SK-N-SH (cell line): ENCODE results near the gene VPS11. TPM values are rescaled to one million over a fixed set of nuclear protein-coding genes. Genes with fewer than 3 reads are reported as not detected.

ENCODE experiments used
- CTCF ChIA-PET: fragments of 300-600, 350-600 bp; formaldehyde crosslinking; extraction: SDS; loops from one replicate; lab custom pipeline; 2021; lab: Yijun Ruan, JAX
- POLR2A ChIA-PET: fragments of 350-600 bp; sonication (Branson Sonifier 250); formaldehyde crosslinking; extraction: SDS; loops from one replicate; lab custom pipeline; 2020; ENCODE audit warnings: antibody characterized with exemption, inconsistent platforms; lab: Yijun Ruan, JAX
- DNase-seq: peaks from one replicate; pipeline ENCODE4 v3.0.0; 2012
- H2AFZ ChIP-seq: fragments of 200-600 bp; sonication (generic); 2 replicates; pipeline ENCODE4 v1.8.1; 2016; ENCODE audit warnings: antibody characterized with exemption, mild to moderate bottlenecking, low read depth
- H3F3A ChIP-seq: fragments of 200-600 bp; sonication (generic); replicated peaks from 2 replicates; pipeline ENCODE3; 2016; ENCODE audit warnings: antibody characterized with exemption, mild to moderate bottlenecking; ENCODE audit not compliant: insufficient read depth
- H3K27ac ChIP-seq, 2 experiments: fragments of 200-500 bp in 1 of 2; fragments of 200-600 bp in 1 of 2; sonication (Bioruptor generic) in 1 of 2; sonication (generic), shearing (Covaris generic) in 1 of 2; 2 replicates each; pipeline versions ENCODE4 v1.5.1 to v1.6.1; 2014 to 2016; ENCODE audit warnings: low read depth in 2 of 2, inconsistent platforms in 1 of 2, low read length in 1 of 2, mild to moderate bottlenecking in 1 of 2, mixed read lengths in 1 of 2
- H3K27me3 ChIP-seq: fragments of 200-600 bp; sonication (generic), shearing (Covaris generic); 2 replicates; pipeline ENCODE4 v1.6.1; 2016; ENCODE audit warnings: mixed run types; ENCODE audit not compliant: insufficient read depth
- H3K36me3 ChIP-seq, 2 experiments: fragments of 200-500 bp in 1 of 2; fragments of 200-600 bp in 1 of 2; sonication (Bioruptor generic) in 1 of 2; sonication (generic) in 1 of 2; replicated peaks in 1 of 2; 2 replicates each; pipeline versions ENCODE3 to v1.5.1; 2014 to 2016; ENCODE audit warnings: low read length in 1 of 2, mild to moderate bottlenecking in 1 of 2; ENCODE audit not compliant: insufficient read depth in 2 of 2, control insufficient read depth in 1 of 2
- H3K4me1 ChIP-seq, 2 experiments: fragments of 200-500 bp in 1 of 2; fragments of 200-600 bp in 1 of 2; sonication (Bioruptor generic) in 1 of 2; sonication (generic), shearing (Covaris generic) in 1 of 2; 2 replicates each; pipeline versions ENCODE4 v1.5.1 to v1.6.1; 2014 to 2016; ENCODE audit warnings: low read depth in 1 of 2, low read length in 1 of 2, mixed run types in 1 of 2; ENCODE audit not compliant: insufficient read depth in 2 of 2, control insufficient read depth in 1 of 2
- H3K4me2 ChIP-seq: fragments of 200-600 bp; sonication (generic), shearing (Covaris generic); 2 replicates; pipeline ENCODE4 v1.6.1; 2017; ENCODE audit warnings: mixed run types
- H3K4me3 ChIP-seq, 2 experiments: fragments of 200-500 bp in 1 of 2; fragments of 200-600 bp in 1 of 2; sonication (Bioruptor generic) in 1 of 2; sonication (generic), shearing (Covaris generic) in 1 of 2; 2 replicates each; pipeline versions ENCODE4 v1.5.1 to v1.8.1; 2014 to 2016; ENCODE audit warnings: low read depth in 2 of 2, inconsistent platforms in 1 of 2, low read length in 1 of 2, mild to moderate bottlenecking in 1 of 2, mixed read lengths in 1 of 2, moderate library complexity in 1 of 2
- H3K79me2 ChIP-seq: fragments of 200-600 bp; sonication (generic); 2 replicates; pipeline ENCODE4 v1.8.1; 2017; ENCODE audit warnings: mild to moderate bottlenecking; ENCODE audit not compliant: insufficient read depth
- H3K9ac ChIP-seq: fragments of 200-600 bp; sonication (generic); 2 replicates; pipeline ENCODE4 v1.6.1; 2017; ENCODE audit warnings: mixed run types
- H3K9me2 ChIP-seq: fragments of 200-600 bp; sonication (generic); 2 replicates; pipeline ENCODE4 v1.6.1; 2017; ENCODE audit warnings: mixed run types
- H3K9me3 ChIP-seq: fragments of 200-600 bp; sonication (generic); 2 replicates; pipeline ENCODE4 v1.6.1; 2017; ENCODE audit warnings: mixed run types, mild to moderate bottlenecking, moderate library complexity
- H4K20me1 ChIP-seq: fragments of 200-600 bp; sonication (generic); 2 replicates; pipeline ENCODE4 v1.6.1; 2017; ENCODE audit warnings: mild to moderate bottlenecking, mixed run types; ENCODE audit not compliant: insufficient read depth
- CHD2 ChIP-seq: fragments of 150-350 bp; IDR thresholded peaks from 2 replicates; pipeline ENCODE4 v1.6.1; 2018; ENCODE audit warnings: low read length; ENCODE audit not compliant: partially characterized antibody
- EP300 ChIP-seq, 2 experiments: IDR thresholded peaks; 2 replicates each; pipeline versions ENCODE4 v1.4.0 to v1.6.1; 2012; ENCODE audit warnings: borderline replicate concordance in 1 of 2, low read depth in 1 of 2, low read length in 1 of 2
- GATA2 ChIP-seq: sonication (generic); formaldehyde crosslinking; IDR thresholded peaks from 2 replicates; pipeline ENCODE4 v1.5.0; 2020; ENCODE audit warnings: mild to moderate bottlenecking, missing genetic modification reagents
- IRF3 ChIP-seq: fragments of 150-350 bp; IDR thresholded peaks from 2 replicates; pipeline ENCODE4 v1.6.1; 2016; ENCODE audit warnings: mild to moderate bottlenecking, low read depth, low read length
- MXI1 ChIP-seq: IDR thresholded peaks from 2 replicates; pipeline ENCODE4 v1.6.1; 2012; ENCODE audit warnings: mild to moderate bottlenecking, low read depth, low read length, improper control_type of control experiment
- NRF1 ChIP-seq: IDR thresholded peaks from 2 replicates; pipeline ENCODE4 v1.6.1; 2012; ENCODE audit warnings: low read depth, mild to moderate bottlenecking, low read length
- PBX3 ChIP-seq: IDR thresholded peaks from 2 replicates; pipeline ENCODE4; 2012
- SMC3 ChIP-seq: IDR thresholded peaks from 2 replicates; pipeline ENCODE4 v1.6.1; 2012; ENCODE audit warnings: low read depth, low read length, improper control_type of control experiment
- USF2 ChIP-seq: fragments of 150-350 bp; IDR thresholded peaks from 2 replicates; pipeline ENCODE4 v1.6.1; 2017; ENCODE audit warnings: antibody characterized with exemption, low read length, low read depth, borderline replicate concordance
- WGBS: methylation state at CpG from one replicate; pipeline ENCODE4 v1.1.6; 2017; ENCODE audit warnings: low lambda C conversion rate; 5-methylcytosine and 5-hydroxymethylcytosine counted together
- polyA plus RNA-seq, 3 experiments: library from polyadenylated mRNA; depleted of rRNA; stranded (reverse); fragments of >200 nt; gene quantifications; 2 replicates each; pipeline ENCODE4 v1.2.3, GENCODE V29; 2012
- TF ChIP-seq, protein P1 (sequence below): fragments of 200-600 bp; sonication (generic); IDR thresholded peaks from 2 replicates; pipeline ENCODE4 v1.6.1; 2017; ENCODE audit warnings: antibody characterized with exemption, mild to moderate bottlenecking, moderate library complexity
- TF ChIP-seq, protein P2 (sequence below): IDR thresholded peaks from 2 replicates; pipeline ENCODE4 v1.4.0; 2012; ENCODE audit warnings: low read depth, borderline replicate concordance

Gene VPS11
- polyA plus RNA-seq, 1 of the 3 experiments (the other 2 are of a cell fraction) = 14.8 TPM

DNA sequence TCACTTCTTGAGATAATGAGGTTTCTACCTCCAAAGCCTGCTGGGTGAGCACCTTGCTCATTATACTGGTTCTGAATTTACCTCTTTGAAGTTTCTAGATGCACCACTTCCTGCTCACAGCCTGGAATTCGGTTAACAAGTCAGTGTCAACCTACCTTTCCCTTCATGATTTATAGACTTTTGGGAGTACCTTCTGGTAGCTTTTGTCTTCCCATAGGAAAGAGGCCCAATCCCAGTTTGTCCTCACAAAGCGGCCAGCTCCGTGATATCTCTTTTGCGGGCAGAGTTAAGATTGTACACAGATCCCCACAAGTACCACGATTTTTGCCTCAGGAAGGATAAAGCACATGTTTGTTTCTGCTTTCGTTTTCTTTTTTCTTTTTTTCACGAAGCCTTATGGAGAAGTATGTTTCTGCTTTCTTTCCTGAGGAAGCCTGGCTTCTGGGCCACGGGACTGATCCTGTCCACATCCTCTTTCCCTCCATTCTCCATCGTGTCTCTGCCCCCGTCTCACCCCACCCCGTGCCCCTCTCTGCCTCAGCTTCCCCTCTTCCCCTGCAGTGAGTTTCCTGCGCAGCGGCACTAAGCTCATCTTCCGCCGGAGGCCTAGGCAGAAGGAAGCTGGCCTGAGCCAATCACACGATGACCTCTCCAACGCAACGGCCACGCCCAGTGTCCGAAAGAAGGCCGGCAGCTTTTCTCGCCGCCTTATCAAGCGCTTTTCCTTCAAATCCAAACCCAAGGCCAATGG lies 48.0 kb downstream of the VPS11 start:
- no peak overlapping the region for H3K4me2 ChIP-seq
- no peak for DNase-seq
- no peak overlapping the region for H3K4me3 ChIP-seq
- H3K9ac ChIP-seq = no peak overlapping the region
- no peak overlapping the region for H3K27ac ChIP-seq
- no peaks in the 10 kb centered on the region for H4K20me1 ChIP-seq
- TF ChIP-seq, protein P1, sequence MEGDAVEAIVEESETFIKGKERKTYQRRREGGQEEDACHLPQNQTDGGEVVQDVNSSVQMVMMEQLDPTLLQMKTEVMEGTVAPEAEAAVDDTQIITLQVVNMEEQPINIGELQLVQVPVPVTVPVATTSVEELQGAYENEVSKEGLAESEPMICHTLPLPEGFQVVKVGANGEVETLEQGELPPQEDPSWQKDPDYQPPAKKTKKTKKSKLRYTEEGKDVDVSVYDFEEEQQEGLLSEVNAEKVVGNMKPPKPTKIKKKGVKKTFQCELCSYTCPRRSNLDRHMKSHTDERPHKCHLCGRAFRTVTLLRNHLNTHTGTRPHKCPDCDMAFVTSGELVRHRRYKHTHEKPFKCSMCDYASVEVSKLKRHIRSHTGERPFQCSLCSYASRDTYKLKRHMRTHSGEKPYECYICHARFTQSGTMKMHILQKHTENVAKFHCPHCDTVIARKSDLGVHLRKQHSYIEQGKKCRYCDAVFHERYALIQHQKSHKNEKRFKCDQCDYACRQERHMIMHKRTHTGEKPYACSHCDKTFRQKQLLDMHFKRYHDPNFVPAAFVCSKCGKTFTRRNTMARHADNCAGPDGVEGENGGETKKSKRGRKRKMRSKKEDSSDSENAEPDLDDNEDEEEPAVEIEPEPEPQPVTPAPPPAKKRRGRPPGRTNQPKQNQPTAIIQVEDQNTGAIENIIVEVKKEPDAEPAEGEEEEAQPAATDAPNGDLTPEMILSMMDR = no peak
- no peak for TF ChIP-seq USF2
- no peaks in the 10 kb centered on the region for H3K27me3 ChIP-seq
- H3K9me3 ChIP-seq = no peaks in the 10 kb centered on the region
- peaks cover 5 to 6% of the 10 kb centered on the region in 2 experiments; a peak in 3 of 4 replicates for H3K4me1 ChIP-seq
- no peak overlapping the region for H2AFZ ChIP-seq
- ChIA-PET POLR2A (no interaction called here), CTCF (interaction anchor here (1.3 to 2.0 kb wide), 2 partner anchors 13 to 16 kb away, joined by 3 to 6 read pairs; partner anchors contain the start of gene DPAGT1)
- 90% methylated on average over 24 of the region's 24 CpGs for WGBS
- H3K9me2 ChIP-seq = no peaks in the 10 kb centered on the region
- H3K79me2 ChIP-seq = no peaks in the 10 kb centered on the region
- peaks cover 12% of the 10 kb centered on the region for H3F3A ChIP-seq
- H3K36me3 ChIP-seq = peaks cover 0 to 48% of the 10 kb centered on the region in 2 experiments

- 80% methylated on average over 4 of the region's 10 CpGs for WGBS
- no peak overlapping the region for H2AFZ ChIP-seq
- H3K4me2 ChIP-seq = no peak overlapping the region
Observed at GRCh38 chr11:119116235-119116594, 48.6 kb downstream of the VPS11 start.

More at GRCh38 chr11:119116235-119116594, 48.6 kb downstream of the VPS11 start:
- ChIA-PET CTCF (interaction anchor here (2.0 kb wide), 1 partner anchor 14 kb away, joined by 6 read pairs; the partner anchor contains the start of gene DPAGT1), POLR2A (no interaction called here)
- DNase-seq = no peak
- no peak overlapping the region for H3K9ac ChIP-seq
- no peaks in the 10 kb centered on the region for H3K79me2 ChIP-seq
- peaks cover 12% of the 10 kb centered on the region for H3F3A ChIP-seq
- H3K27me3 ChIP-seq = no peaks in the 10 kb centered on the region
- H4K20me1 ChIP-seq = no peaks in the 10 kb centered on the region
- H3K4me3 ChIP-seq = no peak overlapping the region
- TF ChIP-seq, protein P1 = no peak
- TF ChIP-seq SMC3 (no peak), USF2 (no peak), EP300 (IDR thresholded peaks at IDR 0.05; ENCODE audit: borderline replicate concordance in 1 of 2, low read depth in 1 of 2, low read length in 1 of 2) (no peak), NRF1 (no peak), IRF3 (no peak), GATA2 (no peak), CHD2 (no peak), MXI1 (no peak), PBX3 (no peak)
- TF ChIP-seq, protein P2, sequence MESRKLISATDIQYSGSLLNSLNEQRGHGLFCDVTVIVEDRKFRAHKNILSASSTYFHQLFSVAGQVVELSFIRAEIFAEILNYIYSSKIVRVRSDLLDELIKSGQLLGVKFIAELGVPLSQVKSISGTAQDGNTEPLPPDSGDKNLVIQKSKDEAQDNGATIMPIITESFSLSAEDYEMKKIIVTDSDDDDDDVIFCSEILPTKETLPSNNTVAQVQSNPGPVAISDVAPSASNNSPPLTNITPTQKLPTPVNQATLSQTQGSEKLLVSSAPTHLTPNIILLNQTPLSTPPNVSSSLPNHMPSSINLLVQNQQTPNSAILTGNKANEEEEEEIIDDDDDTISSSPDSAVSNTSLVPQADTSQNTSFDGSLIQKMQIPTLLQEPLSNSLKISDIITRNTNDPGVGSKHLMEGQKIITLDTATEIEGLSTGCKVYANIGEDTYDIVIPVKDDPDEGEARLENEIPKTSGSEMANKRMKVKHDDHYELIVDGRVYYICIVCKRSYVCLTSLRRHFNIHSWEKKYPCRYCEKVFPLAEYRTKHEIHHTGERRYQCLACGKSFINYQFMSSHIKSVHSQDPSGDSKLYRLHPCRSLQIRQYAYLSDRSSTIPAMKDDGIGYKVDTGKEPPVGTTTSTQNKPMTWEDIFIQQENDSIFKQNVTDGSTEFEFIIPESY = no peak
- peaks cover 0 to 44% of the 10 kb centered on the region in 2 experiments for H3K36me3 ChIP-seq
- no peaks in the 10 kb centered on the region for H3K9me3 ChIP-seq
- H3K4me1 ChIP-seq = peaks cover 7 to 9% of the 10 kb centered on the region in 2 experiments; a peak in 3 of 4 replicates
- no peaks in the 10 kb centered on the region for H3K9me2 ChIP-seq
- H3K27ac ChIP-seq = no peak overlapping the region
